Measurements from ENCODE around the gene HP1BP3. TPM values are rescaled to one million over a fixed set of nuclear protein-coding genes. Genes with fewer than 3 reads are reported as not detected.

HP1BP3 gene
- total RNA-seq, 1 donor from 2014 or later, result 228 TPM

DNA sequence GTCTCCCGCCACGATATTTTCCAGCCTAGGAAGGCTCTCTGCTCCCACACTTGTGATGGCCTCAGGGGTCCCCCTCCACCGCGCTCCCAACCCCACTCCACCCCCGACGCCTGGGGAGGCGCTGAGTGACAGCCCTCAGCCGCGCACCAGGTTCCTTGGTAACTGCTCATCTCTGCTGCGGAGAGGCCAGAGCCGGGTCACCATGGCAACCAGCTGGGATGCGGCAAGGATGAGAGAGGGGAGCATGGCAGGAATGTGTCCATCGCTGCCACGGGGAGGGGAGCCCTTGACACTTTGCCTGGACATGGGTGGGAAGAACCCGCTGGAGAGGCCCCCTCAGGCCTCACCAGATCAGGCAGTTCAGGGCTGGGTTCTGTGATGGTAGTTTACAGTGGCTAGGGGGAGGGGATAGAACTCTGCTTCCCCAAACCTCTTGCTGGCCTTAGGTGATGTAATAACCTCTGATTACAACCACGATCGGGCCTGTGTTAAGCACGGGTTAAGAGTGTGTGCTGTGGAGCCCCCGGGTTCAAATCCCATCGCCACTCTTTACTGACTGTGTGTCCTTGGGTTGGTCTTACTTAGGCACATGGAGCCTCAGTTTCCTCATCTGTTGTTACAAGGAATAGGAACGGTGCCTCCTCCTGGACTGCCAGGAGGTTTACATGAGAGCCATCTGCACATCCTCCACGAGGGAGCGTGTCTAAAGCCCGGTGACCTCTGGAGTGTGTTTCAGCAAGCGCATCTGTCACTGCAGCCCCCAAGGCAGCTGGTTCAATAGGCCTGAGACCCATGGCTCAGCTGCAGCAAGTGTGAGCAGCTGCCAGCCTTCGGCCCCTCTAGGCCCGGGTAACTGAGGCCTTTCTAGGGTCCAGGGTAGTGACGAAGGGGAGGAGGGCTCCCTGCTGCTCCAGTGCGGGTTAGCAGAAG, 75.6 kb downstream of the HP1BP3 start:
- Mint-ChIP-seq H3K4me1 (ENCODE audit: unreplicated experiment) (no peaks in the 10 kb centered on the region), H3K27me3 (ENCODE audit: unreplicated experiment) (peaks cover 2% of the 10 kb centered on the region), H3K9me3 (ENCODE audit: unreplicated experiment) (no peaks in the 10 kb centered on the region), H3K4me3 (ENCODE audit: unreplicated experiment) (no peak overlapping the region), H3K36me3 (ENCODE audit: unreplicated experiment) (peaks cover 2% of the 10 kb centered on the region), H3K27ac (ENCODE audit: unreplicated experiment) (no peak overlapping the region)
- DNase-seq (ENCODE audit: extremely low spot score, unreplicated experiment), result no peak
- TF ChIP-seq, protein P1, sequence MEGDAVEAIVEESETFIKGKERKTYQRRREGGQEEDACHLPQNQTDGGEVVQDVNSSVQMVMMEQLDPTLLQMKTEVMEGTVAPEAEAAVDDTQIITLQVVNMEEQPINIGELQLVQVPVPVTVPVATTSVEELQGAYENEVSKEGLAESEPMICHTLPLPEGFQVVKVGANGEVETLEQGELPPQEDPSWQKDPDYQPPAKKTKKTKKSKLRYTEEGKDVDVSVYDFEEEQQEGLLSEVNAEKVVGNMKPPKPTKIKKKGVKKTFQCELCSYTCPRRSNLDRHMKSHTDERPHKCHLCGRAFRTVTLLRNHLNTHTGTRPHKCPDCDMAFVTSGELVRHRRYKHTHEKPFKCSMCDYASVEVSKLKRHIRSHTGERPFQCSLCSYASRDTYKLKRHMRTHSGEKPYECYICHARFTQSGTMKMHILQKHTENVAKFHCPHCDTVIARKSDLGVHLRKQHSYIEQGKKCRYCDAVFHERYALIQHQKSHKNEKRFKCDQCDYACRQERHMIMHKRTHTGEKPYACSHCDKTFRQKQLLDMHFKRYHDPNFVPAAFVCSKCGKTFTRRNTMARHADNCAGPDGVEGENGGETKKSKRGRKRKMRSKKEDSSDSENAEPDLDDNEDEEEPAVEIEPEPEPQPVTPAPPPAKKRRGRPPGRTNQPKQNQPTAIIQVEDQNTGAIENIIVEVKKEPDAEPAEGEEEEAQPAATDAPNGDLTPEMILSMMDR (IDR thresholded peaks at IDR 0.05), result no peak

DNA sequence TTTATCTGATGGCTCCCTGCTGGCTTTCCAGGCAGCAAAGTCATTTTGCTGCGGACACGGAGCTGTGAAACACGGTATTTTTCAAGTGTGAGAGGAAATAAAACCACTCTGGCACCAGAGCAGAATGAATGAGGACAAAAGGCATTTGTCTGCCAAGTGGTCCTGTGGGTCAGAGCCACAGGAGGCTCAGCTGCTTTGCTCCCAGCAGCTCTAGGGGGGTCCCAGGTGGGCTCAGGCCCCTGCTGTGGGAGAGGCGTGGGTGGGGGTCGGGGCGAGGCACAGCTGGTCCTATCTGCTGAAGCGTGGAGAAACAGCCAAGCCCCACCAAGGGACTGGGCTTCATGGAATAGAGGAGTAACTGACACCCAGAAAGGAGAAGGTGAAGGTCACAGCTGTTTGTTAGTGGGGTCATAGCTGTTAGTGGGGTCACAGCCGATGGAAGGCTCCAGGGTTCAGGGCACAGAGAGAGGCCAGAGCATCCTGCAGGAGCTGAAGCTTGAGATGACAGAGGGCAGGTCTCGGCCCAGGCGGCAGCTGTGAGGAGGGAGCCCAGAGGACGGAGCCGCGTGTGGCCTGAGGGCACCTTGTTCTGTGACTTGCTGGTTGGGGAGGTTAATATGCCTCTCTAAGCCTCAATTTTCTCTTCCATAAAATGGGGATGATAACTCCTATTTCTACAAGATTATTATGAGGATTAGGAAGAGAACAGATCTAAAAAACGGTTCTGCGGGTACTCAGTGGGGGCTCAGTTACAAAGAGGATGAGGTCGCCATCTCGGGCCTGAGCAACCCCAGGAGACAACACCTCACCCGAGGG, 76.4 kb downstream of the HP1BP3 start:
- no peaks in the 10 kb centered on the region for H3K4me1 Mint-ChIP-seq (ENCODE audit: unreplicated experiment)
- no peak overlapping the region for H3K4me3 Mint-ChIP-seq (ENCODE audit: unreplicated experiment)
- no peaks in the 10 kb centered on the region for H3K9me3 Mint-ChIP-seq (ENCODE audit: unreplicated experiment)
- H3K36me3 Mint-ChIP-seq (ENCODE audit: unreplicated experiment), result peaks cover 2% of the 10 kb centered on the region
- no peak for DNase-seq (ENCODE audit: extremely low spot score, unreplicated experiment)
- peaks cover 2% of the 10 kb centered on the region for H3K27me3 Mint-ChIP-seq (ENCODE audit: unreplicated experiment)
- TF ChIP-seq, protein P1 (IDR thresholded peaks at IDR 0.05), result no peak
- H3K27ac Mint-ChIP-seq (ENCODE audit: unreplicated experiment), result no peak overlapping the region

DNA sequence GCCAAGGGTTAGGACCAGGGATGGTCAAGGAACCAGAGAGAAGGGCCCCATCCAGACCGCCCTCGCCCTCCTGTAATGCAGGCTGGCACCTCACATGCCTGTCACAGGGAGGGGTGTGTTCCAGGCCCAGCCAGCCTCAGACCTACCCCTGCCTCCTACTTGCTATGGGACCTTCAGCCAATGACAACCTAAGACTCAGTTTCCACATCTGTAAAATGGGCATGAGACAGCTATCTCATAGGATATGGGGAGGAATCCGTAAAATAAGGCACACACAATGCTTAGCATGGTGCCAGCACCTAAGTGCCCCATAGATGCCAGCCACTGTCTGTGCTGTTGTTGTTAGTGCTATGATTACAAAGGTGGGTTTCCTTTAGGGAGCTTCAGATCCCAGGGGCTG, 77.2 kb downstream of the HP1BP3 start:
- Mint-ChIP-seq H3K9me3 (ENCODE audit: unreplicated experiment) (no peaks in the 10 kb centered on the region), H3K4me1 (ENCODE audit: unreplicated experiment) (no peaks in the 10 kb centered on the region), H3K27me3 (ENCODE audit: unreplicated experiment) (peaks cover 2% of the 10 kb centered on the region), H3K27ac (ENCODE audit: unreplicated experiment) (no peak overlapping the region), H3K4me3 (ENCODE audit: unreplicated experiment) (no peak overlapping the region), H3K36me3 (ENCODE audit: unreplicated experiment) (peaks cover 2% of the 10 kb centered on the region)
- no peak for DNase-seq (ENCODE audit: extremely low spot score, unreplicated experiment)
- TF ChIP-seq, protein P1 (IDR thresholded peaks at IDR 0.05), result no peak

DNA sequence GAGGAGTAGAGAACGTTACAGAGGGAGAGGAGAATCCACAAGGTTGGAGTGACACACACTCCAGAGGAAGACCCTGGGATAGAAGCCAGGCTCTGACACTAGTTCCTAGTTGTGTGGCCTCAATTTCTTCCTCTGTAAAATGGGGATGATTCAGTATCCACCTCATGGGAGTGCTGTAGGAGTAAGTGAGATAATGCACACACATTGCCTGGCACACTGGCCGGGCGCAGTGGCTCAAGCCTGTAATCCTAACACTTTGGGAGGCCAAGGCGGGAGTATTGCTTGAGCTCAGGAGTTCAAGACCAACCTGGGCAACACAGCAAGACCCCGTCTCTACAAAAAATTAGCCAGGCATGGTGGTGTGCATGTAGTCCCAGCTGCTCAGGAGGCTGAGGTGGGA, 78.2 kb downstream of the HP1BP3 start:
- Mint-ChIP-seq H3K9me3 (ENCODE audit: unreplicated experiment) (no peaks in the 10 kb centered on the region), H3K4me1 (ENCODE audit: unreplicated experiment) (no peaks in the 10 kb centered on the region), H3K27ac (ENCODE audit: unreplicated experiment) (no peak overlapping the region), H3K4me3 (ENCODE audit: unreplicated experiment) (no peak overlapping the region), H3K27me3 (ENCODE audit: unreplicated experiment) (peaks cover 2% of the 10 kb centered on the region), H3K36me3 (ENCODE audit: unreplicated experiment) (peaks cover 2% of the 10 kb centered on the region)
- TF ChIP-seq, protein P1 (IDR thresholded peaks at IDR 0.05), result no peak
- DNase-seq (ENCODE audit: extremely low spot score, unreplicated experiment), result no peak

DNA sequence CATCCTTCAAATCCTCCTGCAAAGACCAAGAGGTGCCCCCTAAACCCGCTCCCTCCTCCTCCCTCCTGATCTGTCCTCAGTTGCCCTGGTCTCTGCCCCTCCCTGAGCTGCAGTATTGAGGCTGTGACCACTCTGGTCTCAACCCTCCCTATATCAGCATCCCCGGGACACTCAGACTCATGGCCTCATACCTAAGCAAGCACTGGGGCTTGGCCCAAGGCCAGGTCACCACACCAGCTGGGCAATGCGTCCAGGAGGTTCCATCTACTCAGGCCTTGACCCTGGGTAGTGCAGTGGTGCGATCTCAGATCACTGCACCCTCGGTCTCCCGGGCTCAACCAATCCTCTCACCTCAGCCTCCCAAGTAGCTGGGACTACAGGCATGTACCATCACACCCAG, 79.0 kb downstream of the HP1BP3 start:
- TF ChIP-seq, protein P1 (IDR thresholded peaks at IDR 0.05), result no peak
- H3K4me1 Mint-ChIP-seq (ENCODE audit: unreplicated experiment), result no peaks in the 10 kb centered on the region
- peaks cover 2% of the 10 kb centered on the region for H3K36me3 Mint-ChIP-seq (ENCODE audit: unreplicated experiment)
- H3K4me3 Mint-ChIP-seq (ENCODE audit: unreplicated experiment), result no peak overlapping the region
- peaks cover 2% of the 10 kb centered on the region for H3K27me3 Mint-ChIP-seq (ENCODE audit: unreplicated experiment)
- no peak overlapping the region for H3K27ac Mint-ChIP-seq (ENCODE audit: unreplicated experiment)
- DNase-seq (ENCODE audit: extremely low spot score, unreplicated experiment), result no peak
- no peaks in the 10 kb centered on the region for H3K9me3 Mint-ChIP-seq (ENCODE audit: unreplicated experiment)
